ENCODE data around the gene MAN2A1. TPM values are rescaled to one million over a fixed set of nuclear protein-coding genes. Genes with fewer than 3 reads are reported as not detected.

MAN2A1 gene
- total RNA-seq, 2 donors from 2014 or later, result 81.2 to 104 TPM

DNA sequence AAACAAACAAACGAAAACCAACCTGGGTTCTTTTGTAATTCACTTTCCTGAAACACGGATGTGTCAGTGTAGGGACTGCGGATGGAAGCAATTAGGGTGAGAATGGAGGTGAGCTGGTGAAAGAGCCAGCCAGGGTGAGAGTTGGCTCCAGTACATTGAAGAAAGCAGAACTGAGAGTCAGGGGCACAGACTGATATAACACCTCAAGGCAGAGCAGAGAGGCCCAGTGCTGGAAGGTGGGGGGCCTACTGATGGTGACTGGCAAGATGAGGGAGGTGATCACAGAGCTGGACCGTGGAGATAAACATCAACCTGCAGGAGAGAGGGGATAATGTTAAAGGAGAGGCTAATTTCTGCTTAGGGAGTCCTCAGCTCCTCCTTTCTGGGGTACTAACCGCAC is 221.1 kb downstream of the MAN2A1 start:
- DNase-seq, result no peak
- Histone ChIP-seq H3K27ac (no peak overlapping the region), H3K27me3 (no peaks in the 10 kb centered on the region), H3K4me1 (no peaks in the 10 kb centered on the region), H3K4me3 (no peak overlapping the region), H3K9me3 (no peaks in the 10 kb centered on the region), H3K36me3 (no peaks in the 10 kb centered on the region), H3K9ac (ENCODE audit: low read depth in 2 of 2, low read length in 2 of 2) (no peak overlapping the region)
- intact Hi-C loops (cut with DNase I), result no loop called here
- TF ChIP-seq, protein P1, sequence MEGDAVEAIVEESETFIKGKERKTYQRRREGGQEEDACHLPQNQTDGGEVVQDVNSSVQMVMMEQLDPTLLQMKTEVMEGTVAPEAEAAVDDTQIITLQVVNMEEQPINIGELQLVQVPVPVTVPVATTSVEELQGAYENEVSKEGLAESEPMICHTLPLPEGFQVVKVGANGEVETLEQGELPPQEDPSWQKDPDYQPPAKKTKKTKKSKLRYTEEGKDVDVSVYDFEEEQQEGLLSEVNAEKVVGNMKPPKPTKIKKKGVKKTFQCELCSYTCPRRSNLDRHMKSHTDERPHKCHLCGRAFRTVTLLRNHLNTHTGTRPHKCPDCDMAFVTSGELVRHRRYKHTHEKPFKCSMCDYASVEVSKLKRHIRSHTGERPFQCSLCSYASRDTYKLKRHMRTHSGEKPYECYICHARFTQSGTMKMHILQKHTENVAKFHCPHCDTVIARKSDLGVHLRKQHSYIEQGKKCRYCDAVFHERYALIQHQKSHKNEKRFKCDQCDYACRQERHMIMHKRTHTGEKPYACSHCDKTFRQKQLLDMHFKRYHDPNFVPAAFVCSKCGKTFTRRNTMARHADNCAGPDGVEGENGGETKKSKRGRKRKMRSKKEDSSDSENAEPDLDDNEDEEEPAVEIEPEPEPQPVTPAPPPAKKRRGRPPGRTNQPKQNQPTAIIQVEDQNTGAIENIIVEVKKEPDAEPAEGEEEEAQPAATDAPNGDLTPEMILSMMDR (IDR thresholded peaks at IDR 0.05), result no peak

DNA sequence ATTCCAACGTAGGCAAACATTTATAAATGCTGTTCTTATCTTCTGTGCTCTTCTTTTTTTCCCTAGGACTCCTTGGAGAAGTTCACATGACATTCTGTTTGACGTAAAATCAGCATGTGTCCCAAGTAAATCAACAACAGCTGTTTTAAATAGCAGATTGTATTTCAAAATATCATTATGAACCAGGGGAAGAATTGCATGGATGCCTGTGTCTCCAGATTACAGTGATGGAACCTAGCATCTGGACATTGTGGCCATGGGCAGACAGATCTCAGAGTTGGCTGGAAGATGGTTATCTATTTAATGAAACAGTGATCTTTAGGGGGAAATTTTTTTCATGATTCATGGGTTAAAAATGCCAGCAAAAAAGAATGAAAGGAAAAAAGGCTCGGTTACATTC is 222.0 kb downstream of the MAN2A1 start:
- TF ChIP-seq, protein P1 (IDR thresholded peaks at IDR 0.05), result no peak
- Histone ChIP-seq H3K4me1 (no peaks in the 10 kb centered on the region), H3K27me3 (no peaks in the 10 kb centered on the region), H3K9me3 (no peaks in the 10 kb centered on the region), H3K9ac (ENCODE audit: low read depth in 2 of 2, low read length in 2 of 2) (no peak overlapping the region), H3K36me3 (no peaks in the 10 kb centered on the region), H3K4me3 (no peak overlapping the region), H3K27ac (no peak overlapping the region)
- intact Hi-C loops (cut with DNase I), result no loop called here
- DNase-seq, result no peak

DNA sequence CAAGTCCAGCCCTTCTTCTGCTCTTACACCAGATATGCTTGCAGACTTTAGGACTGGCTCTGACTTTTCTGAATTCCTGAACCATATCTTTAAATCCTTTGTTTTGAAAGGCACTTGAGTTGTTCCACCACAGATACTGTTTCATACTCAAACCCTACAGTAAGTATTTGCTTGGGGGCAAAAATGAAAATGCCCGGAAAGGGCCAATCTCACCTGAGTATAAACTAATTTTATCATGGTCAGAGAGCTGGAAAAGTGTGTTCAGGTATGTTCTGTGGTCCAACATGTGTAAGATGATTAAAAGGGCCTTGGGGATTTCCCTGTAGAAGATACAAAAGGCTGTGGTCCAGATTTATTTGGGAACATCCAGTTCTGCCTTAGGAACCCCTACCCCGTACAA is 225.2 kb downstream of the MAN2A1 start:
- intact Hi-C loops (cut with DNase I), result no loop called here
- H3K27me3 ChIP-seq, result no peaks in the 10 kb centered on the region
- H3K9me3 ChIP-seq, result no peaks in the 10 kb centered on the region
- H3K27ac ChIP-seq, result no peak overlapping the region
- H3K9ac ChIP-seq (ENCODE audit: low read depth in 2 of 2, low read length in 2 of 2), result no peak overlapping the region
- no peaks in the 10 kb centered on the region for H3K36me3 ChIP-seq
- no peak overlapping the region for H3K4me3 ChIP-seq
- no peak for DNase-seq
- H3K4me1 ChIP-seq, result no peaks in the 10 kb centered on the region
- TF ChIP-seq, protein P1 (IDR thresholded peaks at IDR 0.05), result no peak

DNA sequence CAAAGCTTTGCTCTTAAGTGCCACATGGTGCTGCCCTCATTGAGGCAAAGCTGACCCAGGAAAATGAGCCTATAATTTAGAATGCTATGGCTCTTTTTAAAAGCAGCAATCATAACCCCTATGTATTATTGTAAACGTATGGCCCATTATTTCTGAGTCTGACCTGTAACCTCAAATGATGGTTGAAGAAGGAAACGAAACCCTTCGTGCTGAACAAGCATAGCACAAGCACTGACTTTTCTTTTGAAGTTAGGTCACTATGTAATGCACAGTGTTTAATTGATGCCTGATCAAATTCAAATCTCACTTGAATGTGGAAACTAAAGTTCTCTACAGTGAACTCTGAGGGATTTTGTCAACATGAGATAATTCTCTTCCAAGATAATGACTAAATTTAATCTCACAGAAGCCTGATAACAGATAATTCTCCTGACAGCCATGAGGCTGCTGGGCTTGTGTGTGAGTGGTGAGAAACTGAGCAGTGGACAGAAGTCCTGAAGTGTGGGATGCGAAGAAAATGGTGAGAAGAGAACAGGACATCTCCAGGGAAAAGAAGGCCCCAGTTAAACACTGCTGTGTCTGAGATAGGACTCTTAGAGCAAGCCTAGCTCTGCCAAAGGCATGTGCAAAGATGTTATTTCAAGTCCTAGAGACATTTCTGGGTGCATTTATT is 226.9 kb downstream of the MAN2A1 start:
- Histone ChIP-seq H3K4me1 (no peaks in the 10 kb centered on the region), H3K9me3 (no peaks in the 10 kb centered on the region), H3K4me3 (no peak overlapping the region), H3K27me3 (no peaks in the 10 kb centered on the region), H3K36me3 (no peaks in the 10 kb centered on the region), H3K27ac (no peak overlapping the region), H3K9ac (ENCODE audit: low read depth in 2 of 2, low read length in 2 of 2) (no peak overlapping the region)
- TF ChIP-seq, protein P1 (IDR thresholded peaks at IDR 0.05), result no peak
- intact Hi-C loops (cut with DNase I), result no loop called here
- no peak for DNase-seq

Measured in colonic mucosa (tissue), 4 donors.